Hematopoietic multipotent progenitor cell treated with erythropoietin and hydrocortisone succinate and interleukin-3 and kit ligand, for 6 days (in vitro differentiated cells): ENCODE measurements around the gene LMAN1.

Source experiments
- DNase-seq: peaks from one replicate; pipeline ENCODE4 v3.0.0-alpha.2; 2015

LMAN1 gene, protein sequence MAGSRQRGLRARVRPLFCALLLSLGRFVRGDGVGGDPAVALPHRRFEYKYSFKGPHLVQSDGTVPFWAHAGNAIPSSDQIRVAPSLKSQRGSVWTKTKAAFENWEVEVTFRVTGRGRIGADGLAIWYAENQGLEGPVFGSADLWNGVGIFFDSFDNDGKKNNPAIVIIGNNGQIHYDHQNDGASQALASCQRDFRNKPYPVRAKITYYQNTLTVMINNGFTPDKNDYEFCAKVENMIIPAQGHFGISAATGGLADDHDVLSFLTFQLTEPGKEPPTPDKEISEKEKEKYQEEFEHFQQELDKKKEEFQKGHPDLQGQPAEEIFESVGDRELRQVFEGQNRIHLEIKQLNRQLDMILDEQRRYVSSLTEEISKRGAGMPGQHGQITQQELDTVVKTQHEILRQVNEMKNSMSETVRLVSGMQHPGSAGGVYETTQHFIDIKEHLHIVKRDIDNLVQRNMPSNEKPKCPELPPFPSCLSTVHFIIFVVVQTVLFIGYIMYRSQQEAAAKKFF

DNA sequence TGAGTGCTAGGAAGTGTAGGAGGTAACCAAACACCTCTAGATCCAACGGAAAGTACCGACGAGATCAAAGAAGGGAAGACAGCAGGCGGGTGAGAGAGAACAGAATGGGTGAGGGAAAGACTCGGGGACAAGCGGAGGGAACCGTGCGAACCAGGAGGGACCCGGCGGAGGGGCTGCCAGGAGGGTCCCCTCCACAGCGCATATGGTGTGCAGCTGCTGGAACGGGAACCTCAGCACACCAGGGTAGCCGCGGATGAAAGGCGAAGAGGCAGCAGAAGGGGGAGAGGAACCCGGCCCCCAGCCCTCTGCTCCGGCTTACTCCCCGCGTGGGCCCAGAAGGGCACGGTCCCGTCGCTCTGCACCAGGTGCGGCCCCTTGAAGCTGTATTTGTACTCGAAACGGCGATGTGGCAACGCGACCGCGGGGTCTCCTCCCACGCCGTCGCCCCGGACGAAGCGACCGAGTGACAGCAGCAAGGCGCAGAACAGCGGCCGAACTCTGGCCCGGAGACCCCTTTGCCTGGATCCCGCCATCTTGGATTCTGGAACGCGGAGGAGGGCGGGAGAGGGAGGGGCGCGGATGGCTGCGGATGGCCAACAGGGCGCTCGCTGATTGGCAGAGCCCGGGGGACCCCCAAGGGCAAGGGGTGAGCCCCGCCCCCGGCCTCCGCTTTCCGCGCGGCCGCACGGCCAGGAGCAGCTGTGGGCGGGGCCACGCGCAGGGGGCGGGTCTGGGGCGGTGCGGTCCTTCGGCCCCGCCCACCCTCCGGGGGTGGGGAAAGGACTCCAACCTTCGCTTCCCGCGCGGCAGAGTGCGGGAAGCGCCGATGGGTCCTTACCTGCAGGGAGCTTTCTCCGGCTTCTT, at the start of gene LMAN1:
TSS of gene LMAN1 (minus strand) at position 554 of the 864 bp plus-strand sequence. CDS start at position 533, 21 bp downstream.
- DNase-seq: peak; percentile 96

DNA sequence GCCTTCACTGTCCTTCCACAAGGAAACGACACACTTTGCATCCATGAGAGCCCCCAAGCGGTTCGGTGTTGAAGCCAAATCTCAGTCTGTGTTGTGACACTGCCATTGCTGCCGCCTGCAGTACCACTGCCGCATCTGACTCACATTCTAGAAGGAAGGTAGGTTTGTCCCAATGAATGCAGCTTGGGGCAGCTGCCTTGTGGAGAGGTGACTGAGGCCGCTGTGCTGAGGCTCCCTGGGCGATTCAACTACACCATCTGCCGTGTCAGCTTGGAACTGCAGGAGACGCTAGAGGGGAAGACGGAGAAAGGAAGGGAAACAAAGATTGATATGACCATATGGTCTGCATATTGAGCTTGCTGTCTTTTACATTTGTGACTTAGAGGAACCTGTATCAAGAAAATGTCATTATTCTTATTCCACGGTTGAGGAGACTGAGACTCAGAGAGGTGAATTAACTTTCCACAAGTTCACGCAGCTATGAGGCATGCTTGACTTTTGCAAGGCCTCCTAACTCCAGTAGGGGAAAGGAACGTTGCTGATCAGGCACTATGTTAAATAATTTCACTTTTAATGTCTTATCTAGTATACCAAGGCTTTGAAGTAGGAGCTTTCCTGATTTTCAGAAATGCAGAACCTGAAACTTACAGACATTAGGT, 43.5 kb upstream of the LMAN1 start:
- DNase-seq: peak; percentile 82

DNA sequence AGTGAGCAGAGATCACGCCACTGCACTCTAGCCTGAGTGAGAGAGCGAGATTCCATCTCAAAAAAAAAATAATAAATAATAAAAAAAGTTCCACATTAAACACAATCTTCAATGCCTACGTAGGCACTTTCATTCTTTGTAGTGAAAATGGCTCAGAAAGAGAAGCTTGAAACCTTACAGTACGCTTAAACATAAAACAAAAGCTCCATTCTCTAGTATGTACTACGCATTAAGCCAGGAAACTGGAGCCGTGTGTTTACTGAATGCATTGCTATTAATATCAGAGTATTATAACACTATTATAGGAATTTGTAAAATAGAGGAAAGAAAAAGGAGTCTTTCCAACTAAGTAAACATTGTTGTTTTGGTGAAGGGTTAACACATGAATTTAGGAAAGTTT, 41.3 kb upstream of the LMAN1 start:
- DNase-seq: no peak

DNA sequence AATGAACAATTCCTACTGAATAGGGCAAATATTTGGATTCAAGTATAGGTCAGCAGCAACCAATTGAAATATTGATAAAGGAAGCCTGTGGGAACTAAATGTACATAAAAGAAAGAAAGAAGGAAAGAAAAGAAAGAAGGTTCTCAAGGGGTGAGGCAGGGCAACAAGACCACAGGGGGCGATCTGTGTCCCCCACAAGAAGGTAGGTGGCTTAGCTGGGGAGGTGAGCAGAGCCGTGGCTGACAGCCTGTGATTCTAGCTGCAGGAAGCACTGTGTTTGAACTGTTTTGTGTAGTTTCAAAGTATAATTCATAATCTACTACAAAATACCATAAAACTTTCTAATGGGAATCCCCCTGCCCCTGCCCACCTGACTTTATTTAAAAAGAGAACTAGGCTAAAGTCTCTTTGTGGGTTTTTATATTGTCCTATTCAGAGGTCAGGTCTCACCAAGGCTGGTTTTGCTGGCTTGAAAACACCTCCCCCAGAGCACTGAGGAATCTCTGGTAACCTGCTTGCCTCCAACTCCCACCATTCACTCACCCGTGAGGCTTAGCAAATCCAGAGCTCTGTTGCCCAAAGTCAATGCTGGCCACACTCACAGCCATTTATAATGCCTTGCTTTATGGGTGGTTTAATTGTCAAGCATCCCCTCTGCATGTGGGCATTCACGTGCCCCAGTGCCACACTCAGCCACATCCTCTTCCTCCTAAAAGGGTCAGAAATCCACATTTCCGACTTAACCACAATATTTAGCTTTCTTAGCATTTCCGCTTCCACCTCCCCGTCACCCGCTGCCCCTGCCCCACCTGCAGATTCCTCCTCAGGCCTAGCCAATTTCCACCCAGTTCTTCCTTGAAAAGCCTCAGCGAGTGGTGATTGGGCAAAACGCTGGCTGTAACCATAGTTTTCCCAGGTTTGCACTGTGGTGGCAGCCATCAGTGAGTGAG, 36.4 kb upstream of the LMAN1 start:
- no peak for DNase-seq

DNA sequence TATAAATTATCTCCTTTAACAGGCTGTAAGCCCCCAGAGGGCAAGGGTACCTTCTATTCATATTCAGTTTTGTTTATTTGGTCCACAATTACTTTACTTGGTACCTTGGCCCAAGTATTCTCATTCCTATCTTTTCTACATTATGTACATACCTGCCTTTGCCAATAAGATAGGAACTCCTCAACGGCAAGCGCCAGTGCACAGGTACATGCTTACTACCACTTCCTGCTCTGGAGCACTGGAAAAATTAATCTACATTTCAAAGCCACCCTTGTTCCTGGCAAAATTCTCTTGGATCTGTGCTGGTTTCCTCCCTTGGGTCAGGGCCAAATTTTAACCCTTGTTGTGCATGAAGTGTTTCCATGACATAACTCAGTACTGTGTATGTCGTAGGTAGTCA, 34.3 kb upstream of the LMAN1 start:
- DNase-seq: no peak

DNA sequence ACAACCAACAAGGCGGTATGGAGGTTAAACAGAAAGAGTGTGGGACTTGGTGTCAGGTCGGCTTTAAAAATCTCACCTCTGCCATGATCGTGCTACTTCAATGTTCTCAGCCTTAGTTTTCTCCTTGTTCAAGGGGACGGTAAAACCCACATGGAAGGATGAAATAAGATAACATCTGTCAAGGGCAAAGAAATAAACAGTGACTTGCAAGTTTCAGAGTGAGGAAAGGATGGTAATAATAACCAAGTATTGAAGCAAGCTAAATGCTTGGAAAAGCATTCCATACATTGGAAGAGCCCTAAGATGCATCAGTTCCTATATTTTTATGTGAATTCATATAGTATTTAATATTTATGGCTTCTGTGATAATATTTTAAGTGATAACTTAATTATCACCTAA, 29.8 kb upstream of the LMAN1 start:
- no peak for DNase-seq

DNA sequence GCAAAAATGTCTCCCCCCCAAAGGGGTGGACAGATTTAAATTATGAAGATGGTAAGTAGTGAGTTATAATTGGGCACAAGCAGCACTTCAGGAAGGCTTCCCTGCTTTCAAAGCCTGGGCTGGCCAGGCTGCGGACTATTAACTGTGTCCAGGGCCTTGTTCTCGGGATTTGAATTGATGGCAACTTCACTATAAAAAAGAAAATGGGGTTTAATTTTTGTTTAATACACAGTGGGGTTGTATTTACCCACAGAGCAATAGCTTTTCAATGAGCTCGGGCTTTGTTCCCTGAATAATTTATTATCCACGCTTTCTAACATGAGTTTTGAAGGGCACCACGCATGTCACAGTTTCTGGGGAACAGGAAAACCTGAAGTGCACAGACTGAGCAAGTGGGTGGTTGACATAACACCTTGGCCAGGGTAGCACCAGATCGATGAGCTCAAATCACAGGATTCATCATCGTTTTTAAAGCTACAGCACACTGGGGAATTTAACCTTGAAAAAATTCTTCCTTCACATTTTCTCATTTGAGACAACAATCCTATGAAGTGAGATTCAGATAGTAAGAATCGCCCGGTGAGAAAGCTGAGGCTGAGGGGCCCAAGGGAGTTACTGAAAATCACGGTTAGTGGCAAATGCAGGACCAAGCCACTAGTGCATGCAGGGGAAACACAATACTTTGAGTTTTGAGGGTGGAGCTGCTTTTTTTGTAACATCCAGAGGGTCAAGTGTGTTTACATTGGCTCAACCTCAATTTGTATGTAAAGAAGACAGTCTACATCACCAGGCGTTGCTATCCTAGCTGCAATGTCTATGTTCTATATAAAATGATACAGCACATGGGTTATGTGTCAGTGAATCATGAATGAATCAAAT, 28.9 kb upstream of the LMAN1 start:
- DNase-seq: no peak

DNA sequence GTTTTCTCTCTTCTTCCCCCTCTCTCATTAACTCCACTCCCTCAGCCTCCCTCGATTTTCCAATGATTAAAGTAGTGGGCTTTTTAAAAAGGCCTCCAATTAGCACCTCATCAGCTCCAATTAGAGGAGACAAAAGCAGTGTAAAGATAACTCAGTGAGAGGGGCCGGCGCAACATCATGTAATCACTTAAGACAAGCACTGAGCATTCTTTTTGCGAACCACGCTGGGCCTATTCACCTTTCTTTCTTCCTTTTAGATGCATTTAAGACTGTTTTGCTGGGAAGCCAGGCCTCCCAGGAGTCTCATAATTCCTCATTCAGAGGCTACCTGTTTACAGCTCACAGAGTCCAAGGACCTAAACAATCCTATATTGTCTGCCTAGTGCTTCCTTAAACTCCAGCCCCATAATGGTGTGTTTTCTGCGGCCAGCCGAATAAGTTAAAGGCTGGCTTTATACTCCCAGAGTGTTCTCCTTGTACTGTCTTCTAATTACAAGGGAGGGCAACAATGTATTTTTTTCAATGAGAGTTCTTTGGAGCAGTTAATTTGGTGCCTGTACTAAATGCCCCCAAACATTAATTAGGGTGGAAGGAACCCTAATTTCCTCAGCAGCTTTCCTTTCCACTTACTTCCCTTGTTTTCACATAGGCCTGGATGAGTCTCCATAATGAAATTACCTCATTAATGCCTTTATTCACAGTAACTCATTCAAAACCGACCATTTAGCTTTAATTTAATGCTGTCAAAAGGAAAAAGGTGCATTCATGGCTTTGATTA, 28.0 kb upstream of the LMAN1 start:
- DNase-seq: no peak

DNA sequence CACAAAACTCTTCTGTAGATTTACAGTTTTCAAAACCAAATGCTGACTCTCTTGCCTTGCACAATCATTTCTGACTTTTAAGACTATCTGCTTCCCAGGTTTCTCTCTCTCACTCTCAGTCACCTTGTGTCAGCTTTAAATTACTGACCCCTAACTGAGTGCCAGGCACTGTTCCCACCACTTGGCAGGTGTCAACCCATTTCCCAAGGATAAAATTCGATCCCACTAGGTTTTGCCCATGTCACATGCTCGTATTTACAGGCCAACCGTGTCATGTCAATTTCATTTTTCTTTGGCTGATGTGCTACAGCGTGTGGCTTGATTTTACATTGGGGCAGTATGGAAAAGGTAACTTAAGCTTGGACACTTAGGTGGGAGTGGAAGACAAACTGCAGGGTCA, 26.1 kb upstream of the LMAN1 start:
- no peak for DNase-seq

DNA sequence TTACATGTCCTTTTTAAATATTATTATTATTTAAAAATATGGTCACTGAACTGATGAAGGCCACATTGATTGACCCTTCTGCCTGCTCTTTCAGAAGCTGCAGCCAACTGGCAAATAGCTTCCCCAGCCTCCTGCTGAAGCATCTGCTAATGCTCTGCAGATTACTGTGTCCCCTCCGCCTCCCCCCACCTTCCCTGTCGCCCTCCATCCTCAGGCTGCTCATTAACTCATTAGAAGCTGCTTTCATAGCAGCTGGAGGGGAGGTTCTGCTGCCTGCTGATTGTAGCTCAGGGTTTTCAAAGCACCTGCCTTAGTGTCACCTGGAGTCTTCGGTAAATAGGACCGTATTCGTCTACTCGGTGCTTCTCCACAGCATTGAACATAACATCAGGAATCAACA, 24.8 kb upstream of the LMAN1 start:
- DNase-seq: no peak

DNA sequence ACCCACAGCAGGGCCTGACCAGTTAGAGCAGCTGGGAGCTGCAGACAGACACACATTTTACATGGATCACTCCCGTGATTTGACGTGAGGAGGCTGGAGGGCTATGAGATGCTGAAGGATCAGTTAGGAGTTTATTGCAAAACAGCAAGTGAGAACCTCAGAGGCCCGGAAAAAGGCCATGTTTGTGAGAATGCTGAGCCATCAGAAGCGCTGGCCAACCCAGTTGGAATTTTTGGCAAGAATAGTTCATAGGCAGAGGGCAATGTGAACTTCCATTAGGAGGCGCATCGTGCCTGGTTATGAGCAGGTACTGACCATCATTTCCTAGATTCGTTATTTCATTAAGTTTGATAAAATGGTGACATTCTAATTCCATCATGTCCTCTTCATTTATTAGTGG, 23.3 kb upstream of the LMAN1 start:
- no peak for DNase-seq

DNA sequence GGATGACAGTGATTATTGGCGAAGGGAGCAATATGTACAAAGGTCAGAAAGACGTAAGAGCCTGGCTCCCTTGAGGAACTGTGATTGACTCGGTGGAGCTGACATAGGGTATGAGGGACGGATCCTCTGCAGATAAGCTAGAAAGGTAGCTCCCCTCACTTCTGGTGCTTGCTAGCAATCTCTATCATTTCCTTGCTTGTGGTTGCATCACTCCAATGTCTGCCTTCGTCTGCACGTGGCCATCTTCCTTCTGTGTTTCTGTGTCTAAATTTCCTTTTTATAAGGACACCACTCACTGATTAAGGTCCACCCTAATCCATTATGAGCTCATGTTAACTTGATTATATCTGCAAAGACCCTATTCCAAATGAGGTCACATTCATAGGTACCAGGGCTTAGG, 22.9 kb upstream of the LMAN1 start:
- DNase-seq: no peak

DNA sequence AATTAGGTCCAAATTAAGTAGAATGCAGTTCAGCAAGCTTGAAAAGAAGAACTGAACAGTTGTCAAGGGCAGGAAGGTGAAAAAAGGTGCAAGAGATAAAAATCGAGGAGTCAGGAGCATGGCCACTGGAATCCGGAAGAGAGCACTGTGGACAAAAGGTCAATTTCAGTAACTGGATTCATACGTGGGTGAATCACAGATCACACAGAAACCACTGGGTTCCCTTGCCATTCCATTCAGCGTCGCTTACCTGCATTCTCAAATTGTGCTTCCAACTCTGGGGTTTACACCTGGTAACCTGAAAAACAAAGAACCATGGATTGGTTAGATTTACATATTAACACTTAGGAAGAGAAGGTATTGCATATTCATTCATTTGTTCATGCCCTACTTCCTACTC, 21.6 kb upstream of the LMAN1 start:
- no peak for DNase-seq

DNA sequence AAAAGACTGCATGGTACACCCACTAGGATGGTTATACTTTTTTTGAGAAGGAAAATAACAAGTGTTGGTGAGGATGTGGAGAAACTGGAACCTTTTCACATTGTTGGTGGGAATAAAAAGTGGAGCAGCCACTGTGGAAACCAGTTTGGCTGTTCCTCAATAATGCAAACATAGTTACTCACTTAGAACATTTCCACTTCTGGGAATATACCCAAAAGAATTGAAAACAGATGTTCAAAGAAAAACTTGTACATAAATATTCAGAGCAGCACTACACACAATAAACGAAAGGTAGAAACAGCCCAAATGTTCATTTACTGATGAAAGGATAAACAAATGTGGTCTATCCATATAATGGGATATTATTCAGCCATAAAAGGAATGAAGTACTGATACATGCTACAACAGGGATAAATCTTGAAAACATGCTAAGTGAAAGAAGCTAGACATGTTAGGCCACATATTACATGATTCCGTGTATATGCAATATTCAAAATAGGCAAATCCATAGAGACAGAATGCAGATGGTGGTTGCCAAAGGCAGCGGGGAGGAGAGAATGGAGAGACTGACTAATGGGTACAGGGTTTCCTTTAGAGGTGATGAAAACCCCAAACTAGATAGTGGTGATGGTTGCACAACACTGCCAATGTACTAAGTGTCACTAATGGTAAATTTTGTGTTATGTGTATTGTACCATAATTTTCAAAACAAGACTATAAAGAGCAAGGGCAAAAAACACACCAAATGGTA, 20.9 kb upstream of the LMAN1 start:
- no peak for DNase-seq

DNA sequence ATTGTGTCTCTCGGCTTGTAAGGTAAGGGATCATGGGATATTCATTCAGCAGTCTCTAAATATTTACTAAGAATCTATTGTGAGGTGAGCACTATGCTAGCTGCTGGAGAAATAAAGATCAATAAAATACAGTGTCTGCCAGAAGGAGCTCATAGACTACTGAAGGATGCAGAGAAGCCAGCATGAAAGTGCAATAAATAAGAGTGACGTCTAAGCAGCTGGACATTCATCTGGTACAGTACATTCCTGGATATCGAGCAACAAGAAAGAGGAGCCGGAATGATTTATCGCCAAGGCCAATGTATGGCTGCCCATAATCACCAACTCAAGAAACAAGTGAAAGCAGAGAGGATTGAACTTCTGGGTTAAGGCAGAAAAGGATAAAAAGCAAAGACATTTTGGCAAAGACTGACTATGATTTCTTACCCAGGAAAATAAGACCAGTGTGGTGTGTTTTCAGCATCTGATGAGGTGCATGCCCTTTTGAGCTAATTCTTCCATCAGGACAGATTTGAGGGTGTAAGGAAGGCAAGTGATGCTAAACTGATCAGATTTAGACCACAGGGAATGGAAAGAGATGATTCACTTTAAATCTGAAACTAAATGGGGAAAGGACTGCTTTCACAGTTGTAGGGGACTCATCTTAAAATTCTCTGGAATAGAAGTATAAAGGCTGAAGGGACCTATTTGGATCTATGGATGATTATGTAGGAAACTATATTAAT, 18.7 kb upstream of the LMAN1 start:
- DNase-seq: no peak

DNA sequence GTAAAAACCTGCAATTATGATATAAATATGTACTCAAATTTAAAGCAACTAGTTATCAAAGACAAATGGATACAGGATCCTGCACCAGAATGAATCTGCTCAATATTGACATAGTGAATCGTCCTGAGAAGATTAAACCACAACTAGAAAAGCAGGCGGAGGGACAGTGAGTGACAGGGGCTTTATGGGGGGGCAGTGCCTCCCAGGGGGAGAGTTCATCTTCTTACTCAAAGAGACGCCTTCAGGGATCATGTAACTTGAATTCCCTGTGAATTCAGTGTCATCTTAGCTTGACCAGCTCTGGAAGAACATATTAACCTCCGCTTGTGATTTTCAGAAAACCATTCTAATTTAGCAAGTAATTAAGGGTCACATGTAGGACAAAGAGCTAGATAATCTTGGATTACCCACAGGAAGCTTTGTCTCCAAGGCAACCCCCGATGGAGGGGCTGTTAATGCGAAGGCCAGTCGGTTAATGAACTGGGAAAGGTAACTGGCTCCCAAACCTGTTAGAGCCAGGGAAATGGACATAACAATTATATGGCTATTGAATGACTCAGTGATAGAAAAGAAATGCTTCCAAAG, 17.4 kb upstream of the LMAN1 start:
- DNase-seq: no peak

DNA sequence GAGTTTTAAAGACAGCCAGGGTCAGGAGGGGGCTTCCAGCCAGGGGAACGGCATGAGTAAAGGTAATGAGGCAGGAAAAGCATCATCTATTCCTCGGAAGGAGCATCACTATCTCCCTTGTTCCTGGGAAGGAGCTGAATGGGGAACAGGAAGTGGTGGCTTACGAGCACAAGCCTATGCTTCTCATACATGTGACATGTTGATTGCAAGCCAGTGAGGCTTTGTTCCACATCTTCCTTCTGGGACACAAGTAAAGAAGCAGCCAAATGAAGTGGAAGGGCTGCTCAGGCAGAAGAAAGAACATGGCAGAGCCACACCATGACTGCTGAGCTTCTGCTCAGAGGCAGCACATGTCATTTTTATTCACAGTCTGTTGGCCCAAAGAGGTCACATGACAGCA, 15.1 kb upstream of the LMAN1 start:
- DNase-seq: no peak

DNA sequence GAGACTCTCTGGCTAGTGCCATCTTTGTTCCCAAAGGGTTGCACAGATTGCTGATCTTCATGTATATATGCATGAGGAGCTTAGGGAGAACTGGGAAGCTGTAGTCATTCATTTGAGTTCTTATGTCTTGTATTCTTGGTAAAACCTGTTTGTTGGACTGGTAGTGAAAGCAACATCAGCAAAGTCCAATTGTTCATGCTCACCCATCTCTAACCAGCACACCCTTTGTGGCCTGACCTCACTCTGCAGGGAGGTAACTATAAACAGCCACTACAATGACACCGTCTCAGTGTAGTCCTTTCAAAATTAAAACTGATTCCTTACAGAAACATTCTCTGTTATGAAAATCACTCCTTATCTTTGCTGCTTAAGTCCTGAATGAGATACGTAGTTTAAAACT, 13.9 kb upstream of the LMAN1 start:
- no peak for DNase-seq

DNA sequence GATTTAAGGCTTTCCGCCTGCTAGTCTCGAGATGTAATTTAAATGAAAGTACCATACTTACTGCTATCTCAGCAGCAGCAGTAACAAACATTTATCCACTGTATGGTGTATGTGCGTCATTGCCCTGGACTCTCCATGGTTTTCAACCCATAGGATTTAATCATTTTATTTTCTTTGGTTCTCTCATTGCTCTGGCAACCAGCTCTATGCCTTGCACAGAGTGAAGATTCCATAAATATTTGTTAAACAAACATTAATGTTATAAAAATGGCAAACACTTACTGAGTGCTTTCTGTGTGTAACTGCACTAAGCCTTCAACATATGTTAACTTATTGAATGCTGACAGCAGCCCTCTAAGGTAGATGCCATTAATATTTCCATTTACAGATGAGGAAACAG, 1.3 kb upstream of the LMAN1 start:
- DNase-seq: no peak
